Measurements from ENCODE around the gene TMEM198. TPM values are rescaled to one million over a fixed set of nuclear protein-coding genes. Genes with fewer than 3 reads are reported as not detected.

The TMEM198 gene
- total and polyA plus RNA-seq, 2 donors (not counting 1 experiment from before 2014, with no cell fraction given) = 0.39 to 1.1 TPM

- no peaks in the 10 kb centered on the region for H4K20me1 ChIP-seq (ENCODE audit: control insufficient read depth, insufficient read depth, low read length, poor library complexity, severe bottlenecking)
- 2% methylated on average over 25 of the region's 26 CpGs for WGBS (ENCODE audit: insufficient coverage)
- ChIA-PET POLR2A (interaction anchor here (1.6 kb wide), 1 partner anchor 12 kb away, joined by 3 read pairs; no protein-coding TSS in a partner anchor), CTCF (interaction anchor here (0.5 to 2.7 kb wide), 13 partner anchors 9 to 133 kb away, joined by 3 to 15 read pairs (median 4); partner anchors contain the start of gene GMPPA)
- H3K27ac ChIP-seq (ENCODE audit: low read length in 2 of 2) = no peak overlapping the region
- H3K9ac ChIP-seq (ENCODE audit: low read length) = no peak overlapping the region
- H3K27me3 ChIP-seq (replicated peaks in 1 of 4; ENCODE audit: control extremely low read depth in 1 of 4, control insufficient read depth in 3 of 4, insufficient read depth in 4 of 4, low read length in 3 of 4) = peaks cover 0 to 68% (median 19%) of the 10 kb centered on the region in 4 experiments
- peaks cover 26% of the 10 kb centered on the region for H3K4me1 Mint-ChIP-seq
- peaks cover 0 to 18% of the 10 kb centered on the region in 2 experiments for H3K36me3 ChIP-seq (replicated peaks in 1 of 2; ENCODE audit: control extremely low read depth in 1 of 2, control insufficient read depth in 1 of 2, extremely low read depth in 1 of 2, insufficient read depth in 2 of 2, low read length in 1 of 2)
- H3K79me2 ChIP-seq (ENCODE audit: control insufficient read depth, insufficient read depth, low read length) = no peaks in the 10 kb centered on the region
- peak overlapping the region; percentile 69 for H3K4me3 Mint-ChIP-seq
- H3K9me3 Mint-ChIP-seq (ENCODE audit: insufficient read depth) = no peaks in the 10 kb centered on the region
- H3K4me1 ChIP-seq (ENCODE audit: control insufficient read depth in 2 of 2, insufficient read depth in 2 of 2, low read length in 2 of 2) = peaks cover 15 to 30% of the 10 kb centered on the region in 2 donors
- DNase-seq (peak; percentile 57), ATAC-seq (ENCODE audit: low read depth) (peak; percentile 72)
- peak overlapping the region in 1 of 5 experiments; percentile 8 for H3K4me3 ChIP-seq (ENCODE audit: control extremely low read depth in 1 of 5, extremely low read depth in 1 of 5, insufficient read depth in 1 of 5, low read depth in 2 of 5, low read length in 4 of 5)
- H3K27ac Mint-ChIP-seq = no peak overlapping the region
- no peak overlapping the region for H2AFZ ChIP-seq (ENCODE audit: insufficient read depth, low read depth, low read length, poor library complexity, severe bottlenecking)
- TF ChIP-seq EZH2 (IDR thresholded peaks at IDR 0.05; ENCODE audit: borderline replicate concordance, insufficient read depth, low read depth, low read length, poor library complexity, severe bottlenecking) = no peak
- peak; percentile 59 for TF ChIP-seq CTCF (IDR thresholded peaks at IDR 0.05)
- peaks cover 0 to 18% (median 0%) of the 10 kb centered on the region in 3 donors for H3K9me3 ChIP-seq (ENCODE audit: control extremely low read depth in 1 of 3, control insufficient read depth in 2 of 3, insufficient read depth in 1 of 3, low read length in 2 of 3)
- peaks cover 48% of the 10 kb centered on the region for H3K27me3 Mint-ChIP-seq
- intact Hi-C loops (cut with micrococcal nuclease) = no loop called here
- H3K4me2 ChIP-seq (replicated peaks; ENCODE audit: low read depth, low read length, poor library complexity, severe bottlenecking) = peak overlapping the region; percentile 64
Observed at GRCh38 chr2:219509780-219510511, 33.9 kb upstream of the TMEM198 start.

All from B cell (primary cell).